Left colon (tissue), 2 donors: Measurements from ENCODE around the gene FBLN1. TPM values are rescaled to one million over a fixed set of nuclear protein-coding genes. Genes with fewer than 3 reads are reported as not detected.
"Not testable (repeated sequence)": the region's sequence is repeated elsewhere in the genome, so short reads cannot be mapped to it uniquely, and the experiment has no call there.

Experiments
- ATAC-seq: fragments of 200-7000 bp; cut with Tn5 transposase; one replicate; pipeline ENCODE4 v1.9.1; 2020; ENCODE audit warnings: mild to moderate bottlenecking, moderate library complexity
- DNase-seq, 2 donors: peaks; one replicate each; pipeline ENCODE4 v3.0.0-alpha.2; 2020
- intact Hi-C, 2 donors: fragments of 100-400 bp; cut with DNase I in 1 of 2; cut with micrococcal nuclease in 1 of 2; formaldehyde crosslinking; loops; one replicate each; pipeline versions ENCODE4 v1.11.2 to v1.14.0; 2022; cut with DNase I, micrococcal nuclease
- total RNA-seq, 2 donors: library from RNA; stranded (reverse); fragmentation: NEBNext Ultra II Directional; extraction: Animal tissue kit (Norgen Biotek cat#: 25700); gene quantifications; one replicate each; pipeline ENCODE4 v1.2.1, GENCODE V29; 2021
- donor health status: DM: no; HTN: no; CAD: no.
- donor health status: DM: yes; HTN: yes; CAD: no.

The FBLN1 gene
- total RNA-seq, 2 donors from 2014 or later = 51.8 to 114 TPM

DNA sequence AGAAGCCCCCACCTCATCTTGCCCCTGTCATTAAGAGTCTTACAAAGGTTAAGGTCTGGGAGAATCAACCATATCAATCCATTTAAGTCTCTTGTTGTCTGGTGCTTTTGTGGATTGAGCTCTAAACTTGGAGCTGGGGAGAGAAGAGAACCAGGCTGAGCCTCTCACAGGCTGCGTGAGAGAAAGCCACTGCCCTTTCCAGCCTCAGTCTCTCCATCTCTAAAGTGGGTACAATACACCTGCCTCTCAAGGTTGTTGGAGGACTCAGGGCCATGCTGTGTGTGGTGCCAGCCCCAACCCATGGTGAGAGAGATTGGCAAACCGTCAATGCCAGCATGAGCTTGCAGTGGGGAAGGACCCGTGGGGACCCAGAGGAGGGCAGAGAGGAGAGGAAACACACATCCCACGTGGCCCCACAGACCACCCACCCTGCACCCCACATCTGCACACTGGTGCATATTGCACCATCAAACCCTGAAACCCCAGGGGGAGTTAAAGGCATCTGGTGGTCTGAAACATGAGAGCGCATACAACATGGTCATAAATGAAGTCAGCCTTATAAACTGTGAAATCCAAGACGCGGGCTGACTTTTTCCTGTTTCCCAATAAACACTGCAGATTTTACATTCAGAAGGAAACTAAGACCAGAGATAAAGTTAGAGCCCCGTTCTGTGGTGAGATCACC is 27.5 kb upstream of the FBLN1 start:
- ATAC-seq = no peak
- DNase-seq = no peak
- intact Hi-C loops = no loop called here

DNA sequence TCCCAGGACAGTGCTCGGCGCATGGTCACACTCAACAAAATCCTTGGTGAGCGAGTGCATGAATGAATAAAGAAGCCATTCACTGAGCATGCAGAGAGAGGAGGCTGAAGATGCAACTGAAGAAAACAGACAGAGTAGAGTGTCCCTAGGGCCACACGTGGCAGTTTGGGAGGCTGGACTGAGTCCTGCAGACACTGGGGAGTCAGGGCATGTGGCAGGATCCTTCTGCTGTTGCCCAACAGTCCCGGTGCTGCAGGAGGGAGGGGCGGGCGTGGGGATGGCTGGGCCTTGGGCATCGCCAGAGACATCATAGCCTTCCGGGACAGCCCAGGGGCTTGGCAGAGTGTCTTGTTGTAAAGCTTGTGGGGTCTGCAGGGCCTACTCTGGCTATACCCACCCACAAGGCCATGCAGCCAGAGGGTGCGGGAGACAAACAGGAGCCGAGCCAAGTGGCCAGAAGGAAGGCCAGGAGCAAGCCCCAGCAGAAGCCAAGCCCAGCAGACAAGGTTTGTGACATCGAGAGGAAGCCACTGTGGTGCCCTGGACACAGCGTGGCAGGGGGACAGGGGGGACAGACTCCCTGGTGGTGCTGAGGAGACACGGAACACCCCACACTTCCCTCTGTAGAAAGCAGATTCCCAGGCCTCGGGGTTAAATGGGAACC is 26.7 kb upstream of the FBLN1 start:
- ATAC-seq (no peak), DNase-seq (no peak)
- intact Hi-C loops = no loop called here

DNA sequence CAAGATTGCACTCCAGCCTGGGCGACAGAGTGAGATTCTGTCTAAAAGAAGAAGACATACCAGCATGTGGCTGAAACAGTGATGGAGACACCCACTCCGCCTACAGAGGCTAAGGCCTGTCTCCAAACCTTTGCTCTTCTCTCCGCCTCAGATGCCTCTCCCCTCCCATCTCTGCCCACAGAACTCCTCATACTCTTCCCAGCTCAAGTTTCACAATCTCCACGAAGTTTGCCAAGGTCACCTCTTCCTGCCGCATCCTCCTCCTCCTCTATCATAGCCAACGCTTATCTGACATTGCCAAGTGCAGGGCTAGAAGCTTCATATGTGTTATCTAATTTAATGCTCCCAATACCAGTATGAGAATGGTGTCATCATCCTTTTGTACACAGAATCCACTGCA is 25.9 kb upstream of the FBLN1 start:
- DNase-seq (no peak), ATAC-seq (no peak)
- intact Hi-C loops = no loop called here

DNA sequence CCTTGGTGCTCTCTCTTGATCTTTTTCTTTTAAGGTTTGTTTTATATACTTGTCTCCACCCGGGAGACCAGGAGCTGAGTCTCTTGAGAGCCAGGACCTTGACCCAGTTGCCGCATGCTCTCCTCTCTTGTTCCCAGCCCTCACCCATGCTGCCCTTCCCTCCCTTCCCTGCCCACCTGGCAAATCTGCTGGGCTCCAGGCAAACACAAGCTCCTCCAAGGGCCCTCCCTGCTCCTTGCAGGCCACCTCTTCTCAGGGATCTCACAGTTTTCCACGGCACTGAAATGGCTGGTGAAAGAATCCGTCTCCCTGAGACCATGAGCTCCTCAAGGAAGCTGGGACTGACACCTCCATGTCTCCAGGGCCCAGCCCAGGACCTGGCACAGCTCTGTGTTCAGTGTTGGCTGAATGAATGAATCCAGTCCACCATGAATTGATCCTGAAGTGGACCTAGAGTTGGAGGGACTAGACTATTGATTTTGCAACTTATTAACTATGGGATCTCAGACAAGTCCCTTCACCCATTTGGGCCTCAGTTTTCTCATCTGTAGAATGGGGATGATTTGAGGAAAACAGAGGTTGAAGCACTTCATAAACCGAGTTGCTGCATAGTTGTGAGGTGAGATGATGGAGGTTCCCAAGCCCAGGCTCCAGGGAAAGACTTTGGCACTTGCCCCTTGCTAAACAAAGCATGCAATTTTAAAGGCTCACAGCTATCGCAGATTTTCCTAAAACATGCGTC is 25.1 kb upstream of the FBLN1 start:
- intact Hi-C loops = no loop called here
- ATAC-seq (no peak), DNase-seq (no peak)

DNA sequence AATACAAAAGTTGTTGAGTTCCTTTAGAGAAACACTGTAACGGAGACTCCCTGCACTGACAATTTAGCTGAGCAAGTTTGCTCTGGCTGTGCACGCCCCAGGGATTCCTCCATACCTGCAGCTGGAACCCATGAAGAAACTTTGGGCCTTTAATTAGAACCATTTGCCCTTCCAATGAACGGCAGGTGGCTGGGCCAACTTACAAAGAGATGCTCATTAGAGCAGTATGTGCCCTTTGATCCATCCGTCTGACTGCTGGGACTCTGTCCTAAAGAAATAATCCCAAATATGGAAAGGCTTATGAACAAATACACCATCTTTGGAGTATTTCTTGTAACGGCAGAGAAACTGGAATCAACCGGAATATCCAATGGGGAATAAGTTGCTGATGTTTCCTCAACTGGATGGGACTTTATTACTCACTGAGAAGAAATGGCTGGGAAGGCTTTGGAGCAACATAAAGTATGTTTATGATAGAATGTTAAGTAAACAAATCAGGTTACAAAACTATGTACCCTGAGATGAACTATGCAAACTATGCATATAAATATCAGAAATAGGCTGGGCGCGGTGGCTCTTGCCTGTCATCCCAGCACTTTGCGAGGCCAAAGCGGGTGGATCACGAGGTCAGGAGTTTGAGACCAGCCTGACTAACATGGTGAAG is 24.4 kb upstream of the FBLN1 start:
- no peak for ATAC-seq
- intact Hi-C loops = no loop called here
- no peak for DNase-seq

DNA sequence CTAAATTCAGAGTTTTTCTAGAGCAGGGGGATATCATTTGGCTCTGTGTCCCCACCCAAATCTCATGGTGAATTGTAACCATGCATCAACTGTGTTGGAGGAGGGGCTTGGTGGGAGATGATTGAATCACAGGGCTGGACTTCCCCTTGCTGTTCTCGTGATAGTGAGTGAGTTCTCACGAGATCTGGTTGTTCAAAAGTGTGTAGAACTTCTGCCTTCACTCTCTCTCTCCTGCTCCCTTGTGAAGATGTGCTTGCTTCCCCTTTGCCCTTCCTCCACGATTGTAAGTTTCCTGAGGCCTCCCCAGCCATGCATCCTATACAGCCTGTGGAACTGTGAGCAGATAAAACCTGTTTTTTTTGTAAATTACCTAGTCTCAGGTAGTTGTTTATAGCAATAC is 22.0 kb upstream of the FBLN1 start:
- no peak for ATAC-seq
- intact Hi-C loops = no loop called here
- DNase-seq = no peak

DNA sequence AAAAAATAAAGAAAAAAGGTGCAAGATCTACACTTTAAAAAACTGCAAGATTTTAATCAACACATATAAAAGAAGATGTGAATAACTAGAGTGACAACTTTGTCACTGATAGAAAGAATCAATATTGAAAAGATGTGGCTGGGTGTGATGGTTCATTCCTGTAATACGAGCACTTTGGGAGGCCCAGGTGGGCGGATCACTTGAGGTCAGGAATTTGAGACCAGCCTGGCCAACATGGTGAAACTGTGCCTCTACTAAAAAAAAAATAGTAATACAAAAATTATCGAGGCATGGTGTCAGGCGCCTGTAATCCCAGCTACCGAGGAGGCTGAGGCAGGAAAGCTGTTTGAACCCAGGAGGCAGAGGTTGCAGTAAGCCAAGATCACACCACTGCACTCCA is 21.0 kb upstream of the FBLN1 start:
- intact Hi-C loops = no loop called here
- ATAC-seq = no peak
- no peak for DNase-seq

DNA sequence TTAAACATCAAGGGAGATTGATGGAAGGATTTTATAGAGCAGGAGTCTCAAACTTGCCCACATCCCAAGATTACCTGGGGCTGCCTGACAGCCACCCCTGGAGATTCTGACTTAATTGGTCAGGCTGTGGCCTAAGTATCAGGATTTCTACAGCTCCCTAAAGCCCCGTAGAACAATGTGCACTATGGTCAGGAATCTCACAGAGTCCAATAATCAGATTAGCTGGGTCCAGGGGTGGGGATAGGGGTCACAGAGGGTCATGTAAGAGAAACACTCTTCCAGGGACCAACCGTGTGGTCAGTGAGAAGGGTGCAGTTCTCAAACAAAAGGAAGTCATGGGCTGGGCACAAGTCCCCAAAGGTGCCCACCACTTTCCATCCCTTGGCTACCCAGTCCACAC is 20.5 kb upstream of the FBLN1 start:
- intact Hi-C loops = no loop called here
- DNase-seq (no peak), ATAC-seq (no peak)

DNA sequence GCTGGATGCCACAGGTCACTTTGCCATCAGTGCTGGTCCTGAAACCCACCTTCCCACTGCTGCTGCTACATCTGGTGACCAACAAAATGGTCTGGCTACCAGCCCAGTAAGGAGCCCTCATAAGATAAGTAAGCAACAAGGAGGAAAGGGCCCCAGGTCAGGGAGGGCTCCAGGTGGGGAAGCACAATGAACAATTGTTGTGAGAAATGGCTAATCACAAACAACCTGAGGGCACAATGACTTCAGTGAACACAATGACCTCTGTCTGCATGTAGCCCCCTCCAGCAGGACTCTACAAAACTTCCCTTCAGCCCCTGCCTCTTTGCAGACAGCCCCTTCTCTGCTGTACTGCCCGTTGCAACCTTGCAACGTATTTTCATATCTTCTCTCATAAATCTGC is 19.4 kb upstream of the FBLN1 start:
- intact Hi-C loops = no loop called here
- DNase-seq (no peak), ATAC-seq (no peak)

DNA sequence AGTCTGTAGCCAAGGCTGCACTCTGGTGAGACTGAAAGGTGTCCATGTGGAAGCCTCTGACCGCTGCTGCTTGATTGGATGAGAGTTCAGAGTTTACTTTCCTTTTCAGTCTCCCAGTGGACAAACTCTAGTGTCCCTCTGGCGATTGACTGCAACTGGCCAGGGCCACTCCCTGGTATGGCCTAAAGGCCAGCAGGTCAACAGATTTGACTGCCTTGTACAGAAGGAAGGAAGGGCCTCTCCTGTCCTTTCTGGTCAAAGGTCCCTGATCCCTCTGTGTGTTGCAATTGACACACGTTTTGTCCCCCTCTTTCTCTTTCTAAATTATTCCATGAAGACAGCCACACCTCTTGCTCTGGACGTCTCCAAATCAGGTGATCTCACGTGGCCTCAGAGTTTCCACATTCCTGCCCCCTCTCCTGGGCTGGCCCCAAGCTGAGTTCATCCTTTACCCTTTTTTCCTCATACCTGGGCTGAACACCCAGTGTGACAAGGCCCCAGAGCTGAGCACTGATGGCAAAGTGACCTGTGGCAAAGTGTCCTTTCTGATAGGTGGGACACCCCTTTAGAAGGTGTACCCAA is 18.7 kb upstream of the FBLN1 start:
- no peak for ATAC-seq
- intact Hi-C loops = no loop called here

DNA sequence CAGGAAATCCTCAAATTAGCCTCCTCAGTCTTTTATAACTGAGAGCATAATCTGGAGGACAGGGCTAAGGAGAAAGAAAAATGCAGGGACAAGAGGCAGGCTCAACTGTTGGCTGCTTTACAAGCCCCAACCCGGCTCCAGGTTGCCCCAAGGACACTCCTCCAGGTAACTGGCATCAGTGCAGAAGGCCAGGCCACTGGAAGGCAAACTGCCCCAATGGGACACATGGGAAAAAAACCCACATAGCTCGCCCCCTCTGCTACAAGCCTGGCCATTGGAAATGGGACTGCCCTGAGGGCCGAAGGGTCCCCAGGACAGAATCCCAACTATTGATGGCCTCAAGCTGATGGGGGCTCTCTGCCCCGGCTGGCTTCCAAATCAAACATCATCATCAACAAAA is 17.9 kb upstream of the FBLN1 start:
- DNase-seq (no peak), ATAC-seq (no peak)
- intact Hi-C loops = no loop called here

More for the DNA sequence above, 18.7 kb upstream of the FBLN1 start:
- no peak for DNase-seq

DNA sequence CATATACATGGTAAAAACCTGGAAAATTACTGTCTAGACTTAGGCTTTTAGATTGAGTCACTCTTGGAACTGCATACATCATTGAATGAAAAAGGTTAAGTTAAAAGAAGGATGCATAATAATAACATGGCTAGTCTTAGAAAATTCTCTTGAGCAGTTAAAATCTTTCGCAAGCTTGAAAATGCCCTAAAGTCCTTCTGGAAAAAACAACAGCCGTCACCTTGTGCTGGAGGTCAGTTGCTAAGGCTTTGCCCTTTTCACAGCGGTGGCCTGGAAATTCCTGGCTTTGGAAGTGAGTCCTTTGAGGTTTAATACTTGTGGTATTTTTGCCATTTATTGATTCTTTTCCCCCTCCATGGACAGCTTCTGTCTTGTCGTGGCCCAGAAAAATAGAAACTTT is 17.4 kb upstream of the FBLN1 start:
- ATAC-seq (no peak), DNase-seq (no peak)
- intact Hi-C loops = no loop called here

DNA sequence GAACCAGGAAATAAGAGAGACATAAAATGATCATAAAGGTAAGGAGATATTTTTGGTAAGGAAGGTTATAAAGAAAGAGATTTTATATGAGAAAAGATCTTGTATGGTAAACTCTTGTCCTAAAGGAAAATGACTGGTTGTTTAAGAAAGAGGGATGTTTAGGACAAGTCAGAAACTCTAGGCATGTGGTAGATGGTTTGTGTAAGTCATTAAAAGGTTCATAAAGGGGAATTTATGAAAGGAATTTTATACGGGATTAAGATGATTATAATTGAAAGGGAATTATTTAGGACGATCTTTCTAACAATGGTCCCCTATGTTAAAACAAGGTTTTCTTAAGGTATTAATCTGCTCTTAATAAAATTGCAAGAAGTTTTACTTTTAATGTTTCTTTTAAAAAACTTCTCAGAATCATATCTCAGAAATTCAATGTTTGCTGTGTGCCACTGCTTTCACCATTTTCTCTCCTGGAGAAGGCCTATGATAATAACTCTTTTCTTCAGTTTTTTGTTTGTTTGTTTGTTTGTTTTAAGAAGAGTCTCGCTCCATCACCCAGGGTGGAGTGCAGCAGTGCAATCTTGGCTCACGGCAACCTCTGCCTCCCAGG is 13.8 kb upstream of the FBLN1 start:
- ATAC-seq = no peak
- no peak for DNase-seq
- intact Hi-C loops = no loop called here

DNA sequence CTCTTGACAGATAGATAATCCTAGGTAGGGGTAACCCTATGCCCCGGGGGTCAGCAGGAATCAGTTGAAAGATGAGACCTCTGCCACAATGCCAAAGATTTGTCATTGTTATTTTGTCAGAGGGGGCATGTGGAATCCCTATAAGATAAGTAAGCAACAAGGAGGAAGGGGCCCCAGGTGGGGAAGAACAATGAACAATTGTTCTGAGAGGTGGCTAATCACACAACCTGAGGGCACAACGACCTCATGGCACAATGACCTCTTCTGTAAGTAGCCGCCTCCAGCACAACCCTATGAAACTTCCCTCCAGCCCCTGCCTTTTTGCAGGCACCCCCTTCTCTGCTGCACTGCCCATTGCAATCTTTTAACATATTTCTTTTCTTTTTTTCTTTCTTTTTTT is 11.8 kb upstream of the FBLN1 start:
- intact Hi-C loops = no loop called here
- DNase-seq = no peak
- no peak for ATAC-seq

DNA sequence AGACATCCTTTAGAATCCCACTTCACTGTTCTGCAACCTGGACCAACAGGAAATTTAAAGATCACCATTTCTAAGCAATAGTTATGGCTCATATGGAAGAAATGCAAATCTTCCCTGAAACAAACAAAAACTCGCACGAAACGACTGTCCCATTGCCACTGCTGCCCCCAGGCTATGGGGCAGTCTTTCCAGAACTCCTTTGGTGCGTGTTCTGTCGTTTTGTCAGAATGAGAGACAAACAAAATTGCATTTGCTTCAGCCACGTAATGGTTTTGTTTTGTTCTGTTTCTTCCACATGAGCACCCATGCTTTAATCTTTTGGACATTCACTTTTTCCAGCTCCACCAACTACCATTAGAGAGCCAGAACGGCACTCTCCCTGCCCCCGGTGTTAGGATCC is 10.8 kb upstream of the FBLN1 start:
- DNase-seq = no peak

DNA sequence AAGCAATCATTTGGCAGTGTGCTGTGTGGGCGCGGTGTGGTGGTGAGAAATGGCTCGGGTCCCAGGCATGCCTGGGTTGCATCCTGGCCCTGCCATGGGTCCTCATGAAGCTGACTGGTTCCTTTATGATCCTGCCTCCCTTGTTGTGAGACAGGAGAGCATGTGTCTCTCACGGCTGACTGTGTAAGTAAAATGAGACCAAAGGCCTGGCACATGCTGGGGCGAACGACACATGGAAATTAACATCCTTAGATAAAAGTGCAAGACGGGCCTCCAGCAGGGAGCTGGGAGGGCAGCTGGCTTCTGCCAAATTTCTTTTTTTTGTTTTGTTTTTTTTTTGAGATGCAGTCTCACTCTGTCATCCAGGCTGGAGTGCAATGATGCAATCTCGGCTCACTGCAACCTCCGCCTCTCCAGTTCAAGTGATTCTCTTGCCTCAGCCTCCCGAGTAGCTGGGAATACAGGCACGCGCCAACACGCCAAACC is 9.4 kb upstream of the FBLN1 start:
- intact Hi-C loops = no loop called here
- DNase-seq = no peak
- no peak for ATAC-seq

More for the DNA sequence above, 10.8 kb upstream of the FBLN1 start:
- no peak for ATAC-seq
- intact Hi-C loops = no loop called here

DNA sequence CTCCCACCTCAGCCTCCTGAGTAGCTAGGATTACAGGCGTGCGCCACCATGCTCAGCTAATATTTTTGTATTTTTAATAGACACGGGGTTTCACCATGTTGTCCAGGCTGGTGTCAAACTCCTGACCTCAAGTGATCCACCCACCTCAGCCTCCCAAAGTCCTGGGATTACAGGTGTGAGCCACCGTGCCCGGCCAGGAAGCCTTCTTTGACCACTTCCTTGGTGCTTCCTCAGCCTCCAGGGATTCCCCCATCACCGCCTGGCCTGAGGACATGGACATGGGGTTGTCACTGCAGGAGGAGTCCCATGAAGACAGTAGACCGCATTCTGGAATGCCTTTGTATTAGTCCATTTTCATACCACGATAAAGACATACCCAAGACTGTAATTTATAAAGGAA is 8.4 kb upstream of the FBLN1 start:
- ATAC-seq, intact Hi-C loops, DNase-seq: not testable (repeated sequence)

DNA sequence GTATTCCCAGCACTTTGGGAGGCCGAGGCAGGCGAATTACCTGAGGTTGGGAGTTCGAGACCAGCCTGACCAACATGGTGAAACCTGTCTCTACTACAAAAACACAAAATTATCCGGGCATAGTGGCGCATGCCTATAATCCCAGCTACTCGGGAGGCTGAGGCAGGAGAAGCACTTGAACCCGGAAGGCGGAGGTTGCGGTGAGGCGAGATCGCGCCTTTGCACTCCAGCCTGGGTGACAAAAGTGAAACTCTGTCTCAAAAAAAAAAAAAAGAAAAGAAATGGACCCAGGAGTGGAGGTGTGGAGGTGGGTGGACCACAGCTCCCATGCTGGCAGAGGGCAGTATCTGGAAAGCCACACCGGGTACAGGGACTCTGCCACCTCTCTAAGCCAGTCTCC is 7.1 kb upstream of the FBLN1 start:
- intact Hi-C loops, ATAC-seq, DNase-seq: not testable (repeated sequence)

DNA sequence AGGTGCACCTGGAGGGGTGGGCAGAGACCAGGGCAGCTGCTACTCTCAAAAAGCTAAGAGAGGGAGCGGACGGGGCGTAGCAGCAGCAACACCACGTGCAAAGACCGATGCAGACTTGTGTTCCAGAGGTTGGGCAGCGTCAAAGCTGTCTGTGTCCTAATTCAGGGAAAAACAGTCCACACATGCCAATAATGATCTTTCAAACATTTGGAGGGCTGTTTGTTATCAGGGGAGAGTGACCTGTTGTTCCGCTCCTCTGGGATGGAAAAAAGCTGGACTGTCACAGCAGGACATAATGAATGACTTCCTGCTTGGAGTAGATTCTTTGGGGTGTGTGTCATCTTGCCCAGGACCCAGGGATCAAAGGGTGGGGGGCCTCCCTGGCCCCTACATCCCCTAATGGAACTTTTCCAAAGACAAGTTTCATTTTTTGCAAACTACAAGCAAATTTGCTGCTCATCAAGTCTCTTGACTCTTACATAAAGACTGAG is 6.2 kb upstream of the FBLN1 start:
- no peak for ATAC-seq
- no peak for DNase-seq
- intact Hi-C loops = no loop called here
